Daoy (cell line): ENCODE measurements around the gene CDC20. TPM values are rescaled to one million over a fixed set of nuclear protein-coding genes. Genes with fewer than 3 reads are reported as not detected.

Experiments
- DNase-seq: peaks from one replicate; pipeline ENCODE4 v3.0.0-alpha.2; 2015; ENCODE audit warnings: low read depth
- total RNA-seq: library from RNA; depleted of rRNA; stranded (reverse); fragments of >200 nt; shearing (Covaris generic); gene quantifications from 2 replicates; pipeline ENCODE4 v1.2.3, GENCODE V29; 2014; rRNA removed

Gene CDC20
- 331 and 356 TPM in 2 replicates for total RNA-seq

GRCh38 chr1:43358746-43359693 lies at the start of gene CDC20:
TSS of gene CDC20 (plus strand) at chr1:43358981. CDS start at chr1:43359216, 235 bp downstream.
- DNase-seq: peak; percentile 99

- DNase-seq: no peak
These were observed 49.3 kb upstream of the CDC20 start for GRCh38 chr1:43309405-43310025.

- DNase-seq: no peak
These were observed 47.3 kb upstream of the CDC20 start for GRCh38 chr1:43311521-43311920.

DNA sequence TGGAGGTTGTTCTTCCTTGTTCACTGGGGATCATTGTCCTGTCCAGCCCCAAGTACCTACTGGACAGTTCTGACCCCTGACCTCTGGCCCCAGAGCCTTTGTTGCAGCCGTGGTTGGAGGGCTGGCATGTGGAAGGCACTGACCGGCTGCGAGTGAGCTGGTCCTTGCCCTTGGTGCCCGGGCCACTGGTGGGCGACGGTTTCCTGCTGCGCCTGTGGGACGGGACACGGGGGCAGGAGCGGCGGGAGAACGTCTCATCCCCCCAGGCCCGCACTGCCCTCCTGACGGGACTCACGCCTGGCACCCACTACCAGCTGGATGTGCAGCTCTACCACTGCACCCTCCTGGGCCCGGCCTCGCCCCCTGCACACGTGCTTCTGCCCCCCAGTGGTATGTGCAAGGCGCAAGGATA lies 46.6 kb upstream of the CDC20 start:
- DNase-seq: no peak

DNA sequence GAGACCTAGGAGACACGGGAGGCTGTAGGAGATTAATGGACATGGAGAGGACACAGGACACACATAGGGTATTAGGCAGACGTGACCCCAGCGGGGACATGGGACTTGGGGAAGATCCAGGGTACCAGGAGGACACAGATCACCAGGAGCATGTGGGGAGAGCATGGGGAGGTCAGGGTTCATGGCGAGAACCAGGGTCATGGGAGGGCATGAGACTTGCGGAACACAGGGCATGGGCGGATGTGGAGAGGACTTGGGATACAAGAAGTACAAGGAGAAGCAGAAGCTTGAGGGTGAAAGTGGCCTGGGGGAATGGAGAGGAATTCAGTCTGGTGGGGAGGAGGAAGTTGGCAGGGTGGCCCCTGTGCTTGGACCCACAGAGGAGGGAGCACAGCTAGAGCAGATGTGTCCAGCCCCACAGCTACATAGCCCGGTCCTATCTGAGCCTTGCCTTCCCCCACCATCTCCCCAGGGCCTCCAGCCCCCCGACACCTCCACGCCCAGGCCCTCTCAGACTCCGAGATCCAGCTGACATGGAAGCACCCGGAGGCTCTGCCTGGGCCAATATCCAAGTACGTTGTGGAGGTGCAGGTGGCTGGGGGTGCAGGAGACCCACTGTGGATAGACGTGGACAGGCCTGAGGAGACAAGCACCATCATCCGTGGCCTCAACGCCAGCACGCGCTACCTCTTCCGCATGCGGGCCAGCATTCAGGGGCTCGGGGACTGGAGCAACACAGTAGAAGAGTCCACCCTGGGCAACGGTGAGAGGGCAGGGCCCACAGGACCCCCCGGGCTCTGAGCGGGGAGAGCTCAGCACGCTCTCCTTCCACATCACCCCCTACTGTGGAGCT lies 45.9 kb upstream of the CDC20 start:
- no peak for DNase-seq

DNA sequence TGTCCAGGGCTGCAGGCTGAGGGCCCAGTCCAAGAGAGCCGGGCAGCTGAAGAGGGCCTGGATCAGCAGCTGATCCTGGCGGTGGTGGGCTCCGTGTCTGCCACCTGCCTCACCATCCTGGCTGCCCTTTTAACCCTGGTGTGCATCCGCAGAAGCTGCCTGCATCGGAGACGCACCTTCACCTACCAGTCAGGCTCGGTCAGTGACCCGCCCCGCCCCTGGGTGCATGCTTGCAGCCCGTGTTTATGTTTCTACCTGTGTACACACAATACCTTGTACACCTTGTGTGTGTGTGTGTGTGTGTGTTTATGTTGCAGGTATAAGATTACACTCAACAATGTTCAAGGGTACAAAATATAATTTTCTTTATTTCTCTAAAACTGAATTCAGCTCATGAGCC lies 45.0 kb upstream of the CDC20 start:
- no peak for DNase-seq

DNA sequence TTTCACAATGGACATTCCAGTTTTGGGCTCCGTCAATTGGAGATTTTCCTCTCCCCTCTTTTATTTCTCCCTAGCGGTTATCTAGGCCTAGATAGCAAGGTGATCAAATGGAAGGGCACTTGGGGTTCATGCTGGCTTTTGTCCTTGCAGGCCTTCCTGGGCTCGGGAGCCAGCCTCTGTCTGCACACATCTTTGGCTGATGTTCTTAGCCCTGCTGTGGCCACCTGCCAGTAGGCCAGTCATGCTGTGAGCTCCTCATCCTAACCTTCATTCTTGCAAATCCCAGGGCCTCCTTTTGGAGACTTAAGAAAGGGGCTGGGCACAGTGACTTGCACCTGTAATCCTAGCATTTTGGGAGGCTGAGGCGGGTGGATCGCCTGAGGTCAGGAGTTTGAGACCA lies 44.5 kb upstream of the CDC20 start:
- no peak for DNase-seq

- DNase-seq: no peak
These were observed 43.3 kb upstream of the CDC20 start for GRCh38 chr1:43315481-43315880.

DNA sequence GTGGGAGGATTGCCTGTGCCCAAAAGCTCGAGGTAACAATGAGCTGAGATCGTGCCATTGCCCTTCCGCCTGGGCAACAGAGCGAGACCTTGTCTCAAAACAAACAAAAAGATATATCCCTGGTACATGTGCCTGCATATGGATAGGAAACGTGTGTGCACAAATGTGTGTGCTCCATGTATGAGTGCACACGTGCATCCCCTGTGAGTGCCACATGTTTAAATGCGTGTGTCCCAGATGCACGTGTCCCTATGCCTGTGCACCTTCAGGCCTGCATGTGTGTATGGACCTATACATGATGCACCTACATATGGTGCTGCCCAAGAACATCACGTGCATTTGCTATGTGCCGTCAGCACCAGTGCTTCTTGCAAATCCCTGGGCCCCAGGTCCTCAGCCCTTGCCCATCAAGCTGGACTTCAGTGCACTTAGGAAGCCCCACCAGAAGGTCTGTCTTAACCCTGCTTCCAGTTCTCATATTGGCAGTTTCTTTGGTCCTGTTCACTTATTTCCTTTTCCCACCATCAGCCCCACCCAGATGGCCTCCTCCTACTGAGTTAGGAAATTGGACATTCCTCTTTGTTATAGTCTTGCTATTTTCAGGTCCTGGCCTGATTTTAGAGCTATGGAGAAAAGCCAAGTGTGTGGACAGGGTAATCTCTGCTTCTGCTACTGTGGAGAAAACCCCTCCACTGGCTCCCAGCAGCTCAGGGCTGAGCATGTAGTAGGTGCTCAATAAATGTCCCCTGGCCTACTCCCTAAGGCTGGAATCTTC lies 42.6 kb upstream of the CDC20 start:
- DNase-seq: no peak

DNA sequence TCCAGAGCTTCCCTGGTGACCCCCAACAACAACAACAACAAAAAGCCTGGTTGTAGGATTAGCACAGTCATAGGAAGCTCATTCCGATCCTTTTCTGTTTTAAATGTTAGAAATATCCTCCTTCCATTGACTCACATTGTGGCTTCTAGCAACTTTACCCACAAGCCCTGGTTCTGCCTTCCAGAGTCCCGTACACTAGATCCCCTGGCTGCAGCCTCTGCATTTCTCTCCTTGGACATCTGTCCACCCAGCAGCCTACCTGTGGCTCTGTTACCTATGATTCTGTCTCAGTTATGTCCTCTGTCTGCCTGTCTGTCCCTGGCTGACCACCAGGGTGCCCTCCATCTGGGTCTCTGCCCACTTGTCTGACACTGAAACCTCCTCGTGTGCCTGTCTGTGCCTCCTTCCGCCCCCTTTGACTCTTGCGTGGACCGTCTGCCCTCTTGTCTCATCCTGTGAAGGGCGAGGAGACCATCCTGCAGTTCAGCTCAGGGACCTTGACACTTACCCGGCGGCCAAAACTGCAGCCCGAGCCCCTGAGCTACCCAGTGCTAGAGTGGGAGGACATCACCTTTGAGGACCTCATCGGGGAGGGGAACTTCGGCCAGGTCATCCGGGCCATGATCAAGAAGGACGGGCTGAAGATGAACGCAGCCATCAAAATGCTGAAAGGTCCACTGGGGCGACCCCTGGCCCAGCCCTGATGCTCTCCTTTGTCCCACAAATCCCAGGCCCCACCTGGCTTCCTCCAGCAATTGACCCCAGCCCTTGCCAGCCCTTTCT lies 41.9 kb upstream of the CDC20 start:
- DNase-seq: no peak

- DNase-seq: no peak
These were observed 40.8 kb upstream of the CDC20 start for GRCh38 chr1:43317817-43318471.

DNA sequence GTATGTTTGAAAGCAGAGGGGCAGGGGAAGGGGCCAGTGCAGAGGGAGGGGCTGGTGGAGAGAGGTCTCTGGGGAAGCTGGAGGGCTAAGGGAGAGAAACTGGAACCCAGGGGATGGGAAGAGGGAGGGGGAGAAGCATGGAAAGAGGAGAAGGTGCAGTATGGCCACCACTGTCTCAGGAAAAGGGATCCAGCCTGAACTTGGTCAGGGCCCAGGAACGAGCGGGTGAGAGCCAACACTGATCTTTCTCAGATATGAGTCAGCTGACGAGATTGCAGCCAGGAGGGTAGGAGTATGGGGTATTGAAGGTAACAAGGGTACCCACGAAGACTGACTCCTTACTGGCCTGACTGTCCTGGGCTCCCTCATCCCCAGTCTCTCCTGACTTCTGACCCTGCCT lies 40.0 kb upstream of the CDC20 start:
- no peak for DNase-seq

- DNase-seq: no peak
These were observed 39.5 kb upstream of the CDC20 start for GRCh38 chr1:43319288-43319687.

DNA sequence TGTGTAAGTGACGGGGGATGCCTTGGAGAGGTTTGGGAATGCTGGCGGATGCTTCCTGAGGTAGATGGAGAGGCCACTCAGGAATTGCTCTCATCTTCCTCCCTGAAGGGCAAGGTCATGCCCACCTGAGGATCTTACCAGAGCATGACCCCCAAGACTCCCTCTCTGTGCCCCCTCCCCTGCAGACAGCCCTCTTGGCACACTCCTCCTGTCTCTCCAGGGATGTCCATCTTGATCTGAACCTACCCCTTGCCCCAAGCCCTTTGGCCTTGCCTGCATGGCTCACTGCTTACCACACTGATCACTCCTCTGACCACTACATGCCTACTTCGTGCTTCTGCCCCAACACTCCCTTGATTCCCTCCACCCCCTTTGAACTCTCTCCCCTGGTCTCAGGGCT lies 39.0 kb upstream of the CDC20 start:
- DNase-seq: no peak

DNA sequence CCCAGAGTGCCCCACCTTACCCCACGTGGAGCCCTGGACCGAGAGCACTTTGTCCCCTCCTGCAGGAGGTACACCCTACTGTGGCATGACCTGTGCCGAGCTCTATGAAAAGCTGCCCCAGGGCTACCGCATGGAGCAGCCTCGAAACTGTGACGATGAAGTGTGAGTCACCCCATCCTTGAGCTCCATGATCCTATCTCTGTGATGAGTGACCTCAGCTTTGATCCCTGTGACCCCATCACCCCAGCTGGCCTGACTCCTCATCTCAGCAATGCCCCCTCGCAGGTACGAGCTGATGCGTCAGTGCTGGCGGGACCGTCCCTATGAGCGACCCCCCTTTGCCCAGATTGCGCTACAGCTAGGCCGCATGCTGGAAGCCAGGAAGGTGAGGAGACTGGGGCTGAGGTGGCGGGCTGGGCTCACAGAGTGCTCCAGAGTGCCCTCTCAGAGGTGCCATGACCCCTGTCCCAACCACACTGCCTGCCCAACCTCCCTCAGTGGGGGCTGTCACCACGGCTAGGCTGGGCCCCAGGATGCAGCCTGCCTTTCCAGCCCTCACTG lies 37.4 kb upstream of the CDC20 start:
- no peak for DNase-seq

GRCh38 chr1:43322506-43322905 lies 36.3 kb upstream of the CDC20 start:
- no peak for DNase-seq

DNA sequence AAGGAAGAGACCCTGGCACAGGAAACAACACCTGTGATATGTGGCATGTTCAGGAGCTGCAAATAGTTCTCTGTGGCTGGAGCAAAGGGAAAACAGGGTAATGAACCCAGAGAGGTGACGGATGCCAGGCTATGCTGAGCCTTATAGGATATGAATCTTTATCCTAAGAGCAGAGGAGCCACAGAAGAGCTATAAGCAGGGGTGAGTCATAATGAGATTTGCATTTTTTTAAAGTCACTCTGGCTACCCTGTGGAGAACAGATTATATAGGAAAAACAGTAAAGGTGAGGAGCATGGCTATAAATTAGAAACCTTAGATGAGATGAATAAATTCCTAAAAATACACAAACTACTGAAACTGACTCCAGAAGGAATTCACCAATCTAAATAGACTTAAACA lies 34.0 kb upstream of the CDC20 start:
- DNase-seq: no peak

- DNase-seq: no peak
These were observed 33.4 kb upstream of the CDC20 start for GRCh38 chr1:43325381-43325780.

GRCh38 chr1:43327549-43328292 lies 31.1 kb upstream of the CDC20 start:
- no peak for DNase-seq
